Activated T-helper 17 cell treated with anti-CD3 and anti-CD28 coated beads, Interleukin-2, amount 50 U/mL, for 72 hours (primary cell): ENCODE results near the gene ADGRG6. TPM values are rescaled to one million over a fixed set of nuclear protein-coding genes. Genes with fewer than 3 reads are reported as not detected.

Experiments used
- ATAC-seq: fragments of 150-1000 bp; cut with Tn5 transposase; replicated peaks from 2 replicates; pipeline ENCODE4 v1.10.0; 2021; ENCODE audit warnings: mild to moderate bottlenecking, moderate library complexity
- H3K27ac Mint-ChIP-seq: one replicate; pipeline ENCODE4 v1.8.0; 2022; ENCODE audit warnings: mixed read lengths
- H3K27me3 Mint-ChIP-seq: one replicate; pipeline ENCODE4 v1.8.0; 2022; ENCODE audit warnings: mixed read lengths
- H3K36me3 Mint-ChIP-seq: one replicate; pipeline ENCODE4 v1.8.0; 2022; ENCODE audit warnings: low read depth, mild to moderate bottlenecking, mixed read lengths
- H3K4me1 Mint-ChIP-seq: one replicate; pipeline ENCODE4 v1.8.0; 2022; ENCODE audit warnings: mixed read lengths
- H3K4me3 Mint-ChIP-seq: one replicate; pipeline ENCODE4 v1.8.0; 2022; ENCODE audit warnings: mild to moderate bottlenecking, mixed read lengths
- H3K9me3 Mint-ChIP-seq: one replicate; pipeline ENCODE4 v1.8.0; 2022; ENCODE audit warnings: mixed read lengths
- total RNA-seq, 2 donors: library from RNA; stranded (reverse); gene quantifications; one replicate each; pipeline ENCODE4 v1.2.3, GENCODE V29; 2022

The ADGRG6 gene
- total RNA-seq, 2 donors from 2014 or later = 0.11 TPM; not detected in 1

DNA sequence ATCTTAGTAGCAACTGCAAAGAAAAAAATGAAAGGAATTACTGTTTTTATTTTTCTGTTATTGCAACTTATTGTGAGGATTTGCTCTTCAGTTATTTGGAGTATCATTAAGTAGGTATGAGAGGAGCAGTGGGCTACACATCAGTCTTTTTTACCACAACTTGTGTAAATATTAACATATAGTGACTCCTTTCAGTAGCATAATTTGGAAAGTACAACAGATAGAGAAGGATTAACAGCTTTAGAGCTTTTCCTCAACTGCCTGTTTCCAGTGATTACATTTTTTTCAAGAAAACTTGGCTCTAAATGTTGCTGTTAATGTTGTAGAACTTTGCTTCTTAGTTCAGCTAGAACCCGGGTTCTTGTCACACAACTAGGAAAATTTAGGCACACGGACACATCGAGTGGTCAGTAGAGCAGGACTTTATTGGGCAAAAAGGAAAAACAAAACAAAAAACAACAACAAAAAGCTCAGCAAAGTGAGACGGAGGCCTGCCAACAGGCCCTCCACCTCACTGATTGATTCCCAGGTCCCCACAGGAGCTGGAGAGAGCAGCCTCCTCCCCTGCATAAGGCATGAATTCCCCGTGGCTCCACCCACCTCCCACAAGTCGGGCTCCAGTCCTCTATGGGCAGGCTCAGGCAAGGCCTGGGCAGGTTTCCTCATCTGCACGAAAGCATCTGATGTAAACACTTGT, 75.1 kb downstream of the ADGRG6 start:
- peaks cover 8% of the 10 kb centered on the region for H3K27me3 Mint-ChIP-seq
- no peaks in the 10 kb centered on the region for H3K36me3 Mint-ChIP-seq
- H3K4me3 Mint-ChIP-seq = no peak overlapping the region
- H3K9me3 Mint-ChIP-seq = no peaks in the 10 kb centered on the region
- no peaks in the 10 kb centered on the region for H3K4me1 Mint-ChIP-seq
- no peak for ATAC-seq
- no peak overlapping the region for H3K27ac Mint-ChIP-seq

GRCh38 chr6:142377497-142377848, 75.7 kb downstream of the ADGRG6 start:
- Mint-ChIP-seq H3K27ac (no peak overlapping the region), H3K4me1 (no peaks in the 10 kb centered on the region), H3K36me3 (no peaks in the 10 kb centered on the region), H3K4me3 (no peak overlapping the region), H3K9me3 (no peaks in the 10 kb centered on the region), H3K27me3 (peaks cover 8% of the 10 kb centered on the region)
- no peak for ATAC-seq

DNA sequence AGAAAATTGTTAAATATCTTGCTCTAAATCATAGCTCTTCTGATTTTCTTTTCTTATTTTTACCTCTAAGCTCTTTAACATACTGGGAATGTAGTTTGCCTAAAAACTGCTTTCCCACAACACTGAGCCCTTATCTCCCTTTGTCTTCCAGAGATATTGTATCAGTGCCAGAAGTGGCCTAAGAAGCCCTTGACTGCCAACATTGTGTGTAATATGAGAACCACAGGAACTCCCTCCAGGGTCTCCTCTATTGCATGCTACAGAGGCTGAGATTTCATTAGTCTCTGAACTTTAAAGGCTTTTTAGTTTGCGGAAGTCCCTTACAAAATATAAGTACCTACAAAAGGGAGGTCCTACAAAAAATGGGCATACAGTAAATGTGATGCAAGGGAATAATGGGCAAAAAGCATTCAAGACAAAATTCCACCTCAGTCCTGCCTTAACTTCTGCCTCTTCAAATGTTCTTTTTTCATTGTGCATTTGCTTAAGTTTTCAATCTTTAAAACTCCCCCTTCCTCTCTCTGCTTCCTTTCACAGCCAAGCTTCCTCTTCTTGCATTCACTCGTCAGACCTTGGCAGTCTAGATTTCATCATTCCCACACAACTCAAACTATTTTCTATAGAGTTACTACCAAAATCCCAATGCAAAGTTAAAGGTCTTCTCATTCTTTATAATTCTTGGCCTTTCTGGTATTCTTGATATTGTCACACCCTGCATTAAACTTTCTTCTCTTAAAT, 76.5 kb downstream of the ADGRG6 start:
- Mint-ChIP-seq H3K9me3 (no peaks in the 10 kb centered on the region), H3K4me3 (no peak overlapping the region), H3K27me3 (peaks cover 8% of the 10 kb centered on the region), H3K27ac (no peak overlapping the region), H3K36me3 (no peaks in the 10 kb centered on the region), H3K4me1 (no peaks in the 10 kb centered on the region)
- no peak for ATAC-seq

DNA sequence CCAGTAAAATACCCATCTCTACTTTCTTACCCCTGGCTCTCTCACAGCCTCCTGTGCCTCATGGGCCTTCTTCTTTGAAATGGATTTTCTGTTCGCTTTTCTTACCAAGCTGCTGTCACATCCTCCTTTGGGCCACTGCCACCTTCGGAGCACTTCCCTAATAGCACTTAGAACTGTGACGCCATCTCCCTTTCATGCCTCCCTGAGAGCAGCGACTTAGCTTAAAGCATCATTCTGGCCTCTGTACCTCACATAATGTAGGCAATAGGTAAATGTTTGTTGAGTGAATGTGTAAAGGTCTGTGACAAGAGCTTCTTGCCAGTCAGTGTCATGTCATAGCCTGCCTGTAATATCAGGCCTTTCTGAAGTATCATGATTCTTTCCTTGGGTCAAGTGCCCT, 78.8 kb downstream of the ADGRG6 start:
- no peaks in the 10 kb centered on the region for H3K36me3 Mint-ChIP-seq
- no peaks in the 10 kb centered on the region for H3K9me3 Mint-ChIP-seq
- no peak overlapping the region for H3K27ac Mint-ChIP-seq
- no peak overlapping the region for H3K4me3 Mint-ChIP-seq
- no peaks in the 10 kb centered on the region for H3K4me1 Mint-ChIP-seq
- peaks cover 8% of the 10 kb centered on the region for H3K27me3 Mint-ChIP-seq
- no peak for ATAC-seq

- no peak overlapping the region for H3K4me3 Mint-ChIP-seq
- H3K36me3 Mint-ChIP-seq = no peaks in the 10 kb centered on the region
- H3K27ac Mint-ChIP-seq = no peak overlapping the region
- H3K27me3 Mint-ChIP-seq = peaks cover 8% of the 10 kb centered on the region
- no peak for ATAC-seq
- no peaks in the 10 kb centered on the region for H3K4me1 Mint-ChIP-seq
- H3K9me3 Mint-ChIP-seq = no peaks in the 10 kb centered on the region
Observed at GRCh38 chr6:142381181-142381580, 79.4 kb downstream of the ADGRG6 start.

DNA sequence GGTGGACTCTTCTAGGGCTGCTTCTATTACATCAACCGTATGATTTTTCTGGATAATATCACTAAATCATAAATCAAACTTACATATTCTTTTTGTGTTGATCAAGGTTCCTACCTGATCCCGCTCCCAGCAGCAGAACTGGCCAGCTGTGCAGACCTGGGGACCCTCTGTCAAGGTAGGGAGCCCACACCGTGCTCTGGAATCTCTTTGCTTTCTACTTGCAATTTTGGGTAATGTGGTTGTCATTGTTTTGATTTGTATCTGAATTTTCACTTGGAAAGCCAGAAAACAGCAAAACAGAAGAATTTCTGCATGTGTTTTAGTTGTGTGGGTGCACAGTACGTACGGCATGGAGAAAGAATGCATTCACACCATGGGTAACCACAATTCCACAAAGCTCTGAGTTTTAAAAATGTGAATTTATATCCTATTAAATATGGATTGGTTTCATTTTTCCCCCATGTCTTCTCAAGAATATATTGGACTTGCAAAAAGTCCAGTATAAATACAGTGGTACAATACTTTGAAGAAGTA, 80.1 kb downstream of the ADGRG6 start:
- H3K36me3 Mint-ChIP-seq = no peaks in the 10 kb centered on the region
- no peak for ATAC-seq
- H3K27me3 Mint-ChIP-seq = peaks cover 8% of the 10 kb centered on the region
- no peak overlapping the region for H3K27ac Mint-ChIP-seq
- no peaks in the 10 kb centered on the region for H3K4me1 Mint-ChIP-seq
- H3K4me3 Mint-ChIP-seq = no peak overlapping the region
- H3K9me3 Mint-ChIP-seq = no peaks in the 10 kb centered on the region

GRCh38 chr6:142384519-142385254, 82.9 kb downstream of the ADGRG6 start:
- Mint-ChIP-seq H3K27ac (no peak overlapping the region), H3K4me1 (no peaks in the 10 kb centered on the region), H3K9me3 (no peaks in the 10 kb centered on the region), H3K36me3 (no peaks in the 10 kb centered on the region), H3K27me3 (peaks cover 8% of the 10 kb centered on the region), H3K4me3 (no peak overlapping the region)
- no peak for ATAC-seq

DNA sequence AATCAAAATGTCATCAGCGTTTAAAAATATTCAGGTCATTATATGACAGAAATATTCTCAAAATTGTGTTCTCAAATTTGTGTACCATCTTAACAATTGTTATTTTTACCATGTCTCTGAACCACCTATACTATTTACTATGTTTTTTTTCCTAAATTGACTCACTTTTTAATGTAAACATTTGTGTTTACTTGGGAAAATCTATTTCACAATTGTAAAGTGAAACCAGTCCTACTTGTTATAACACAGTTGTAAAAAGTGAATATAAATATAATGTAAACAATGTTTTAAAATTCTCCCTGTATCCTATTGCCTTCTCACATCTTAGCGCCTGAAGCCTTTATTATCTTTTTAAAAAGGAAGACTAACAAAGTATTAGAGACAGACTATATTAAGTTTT, 83.5 kb downstream of the ADGRG6 start:
- Mint-ChIP-seq H3K27me3 (peaks cover 5% of the 10 kb centered on the region), H3K4me1 (no peaks in the 10 kb centered on the region), H3K4me3 (no peak overlapping the region), H3K27ac (no peak overlapping the region), H3K36me3 (no peaks in the 10 kb centered on the region), H3K9me3 (no peaks in the 10 kb centered on the region)
- ATAC-seq = no peak

DNA sequence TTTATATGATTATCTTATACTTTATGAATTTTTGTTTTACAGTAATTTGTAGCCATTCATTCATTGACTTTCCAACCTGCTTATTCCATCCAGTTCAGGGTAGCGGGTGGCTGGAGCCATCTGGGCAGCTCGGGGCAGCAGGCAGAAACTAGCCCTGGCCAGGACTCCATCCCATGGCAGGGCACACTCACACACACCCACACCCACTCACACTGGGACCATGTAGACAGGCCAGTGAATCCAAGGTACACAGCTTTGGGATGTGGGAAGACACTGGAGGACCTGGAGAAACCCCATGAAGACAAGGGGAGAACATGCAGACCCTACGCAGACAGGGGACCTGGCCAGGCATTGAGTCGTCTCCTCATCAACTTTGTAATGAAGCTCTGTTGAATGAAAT, 84.8 kb downstream of the ADGRG6 start:
- Mint-ChIP-seq H3K4me1 (no peaks in the 10 kb centered on the region), H3K27me3 (no peaks in the 10 kb centered on the region), H3K27ac (no peak overlapping the region), H3K36me3 (no peaks in the 10 kb centered on the region), H3K9me3 (no peaks in the 10 kb centered on the region), H3K4me3 (no peak overlapping the region)
- ATAC-seq = no peak

DNA sequence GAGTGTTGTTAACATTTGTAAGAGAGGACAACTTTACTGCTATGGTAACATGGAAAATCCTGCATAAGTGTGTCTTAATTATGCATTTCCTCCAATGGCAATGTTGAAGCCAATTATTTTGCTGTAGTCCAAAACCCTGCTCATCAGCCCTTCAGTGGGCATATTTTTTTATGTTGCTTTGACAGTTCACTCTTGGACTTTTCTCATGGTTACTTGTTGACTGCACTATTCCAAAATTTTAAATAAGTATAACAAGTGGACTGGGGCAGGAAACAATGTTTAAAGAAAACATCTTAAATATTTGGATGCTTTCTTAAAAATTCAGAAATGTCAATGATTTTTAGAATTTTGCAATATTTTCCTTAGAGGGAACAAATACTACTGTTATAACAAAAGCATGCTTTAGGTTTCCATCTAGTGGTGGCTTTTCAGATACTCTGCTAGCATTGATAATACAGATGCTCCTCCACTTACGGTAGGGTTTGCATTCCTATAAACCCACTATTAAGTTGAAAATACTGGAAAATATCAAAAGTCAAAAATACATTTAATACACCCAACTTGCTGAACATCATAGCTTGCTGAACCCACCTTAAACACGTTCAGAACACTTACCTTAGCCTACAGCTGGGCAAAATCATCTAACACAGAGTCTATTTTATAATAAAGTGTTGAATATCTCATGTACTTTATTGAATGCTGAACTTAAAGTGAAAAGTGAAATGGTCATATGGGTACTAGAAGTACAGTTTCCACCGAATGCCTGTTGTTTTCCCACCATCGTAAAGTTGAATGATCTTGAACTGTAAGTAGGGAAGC, 86.4 kb downstream of the ADGRG6 start:
- H3K4me3 Mint-ChIP-seq = no peak overlapping the region
- H3K4me1 Mint-ChIP-seq = no peaks in the 10 kb centered on the region
- H3K27me3 Mint-ChIP-seq = peaks cover under 1% of the 10 kb centered on the region
- no peaks in the 10 kb centered on the region for H3K36me3 Mint-ChIP-seq
- H3K9me3 Mint-ChIP-seq = no peaks in the 10 kb centered on the region
- no peak overlapping the region for H3K27ac Mint-ChIP-seq
- ATAC-seq = no peak

DNA sequence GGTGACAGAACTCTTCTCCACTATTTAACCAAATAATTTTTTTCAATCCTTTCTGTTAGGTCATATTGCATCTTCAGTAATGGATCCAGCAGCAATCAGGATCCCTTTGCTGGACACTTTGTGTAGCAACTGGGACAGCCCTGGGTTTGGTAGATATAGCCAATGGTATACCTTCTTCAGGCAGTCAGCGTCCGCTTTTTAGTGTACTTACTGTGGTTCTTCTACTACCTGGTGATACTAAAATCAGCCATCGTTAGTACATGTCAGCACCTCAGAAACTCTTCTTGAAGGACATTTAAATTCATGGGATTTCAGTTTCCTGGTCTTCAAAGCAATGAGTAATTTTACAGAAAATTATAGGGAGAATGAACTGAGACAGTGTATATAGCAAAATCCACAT, 93.5 kb downstream of the ADGRG6 start:
- H3K4me3 Mint-ChIP-seq = peak overlapping the region; percentile 49
- no peaks in the 10 kb centered on the region for H3K36me3 Mint-ChIP-seq
- peaks cover 18% of the 10 kb centered on the region for H3K27me3 Mint-ChIP-seq
- H3K4me1 Mint-ChIP-seq = peaks cover 11% of the 10 kb centered on the region
- H3K27ac Mint-ChIP-seq = no peak overlapping the region
- H3K9me3 Mint-ChIP-seq = no peaks in the 10 kb centered on the region
- peak; percentile 66 for ATAC-seq

DNA sequence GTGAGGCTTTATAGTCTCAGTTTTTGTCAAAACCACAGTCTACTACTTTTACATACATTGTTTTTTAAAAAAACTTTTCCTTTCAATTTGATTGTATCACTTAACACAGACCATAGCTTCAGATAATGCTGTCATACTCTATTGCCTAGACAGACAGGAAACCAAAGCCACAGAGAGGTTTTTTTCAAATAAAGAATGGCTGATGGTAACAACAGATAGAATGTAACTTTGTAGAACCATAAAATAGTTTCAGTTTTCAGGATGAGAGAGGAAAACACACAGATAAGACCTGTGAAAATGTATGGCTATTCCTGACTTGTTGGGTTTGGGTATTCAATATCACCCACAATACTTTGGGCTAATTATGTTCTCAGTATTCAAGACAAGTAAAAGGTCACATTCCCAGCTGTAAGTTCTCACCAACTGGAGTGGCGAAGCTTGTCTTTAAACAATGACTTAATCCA, 94.0 kb downstream of the ADGRG6 start:
- Mint-ChIP-seq H3K27me3 (peaks cover 21% of the 10 kb centered on the region), H3K9me3 (no peaks in the 10 kb centered on the region), H3K36me3 (no peaks in the 10 kb centered on the region), H3K4me1 (peaks cover 11% of the 10 kb centered on the region), H3K27ac (no peak overlapping the region), H3K4me3 (peak overlapping the region; percentile 49)
- peak; percentile 95 for ATAC-seq

DNA sequence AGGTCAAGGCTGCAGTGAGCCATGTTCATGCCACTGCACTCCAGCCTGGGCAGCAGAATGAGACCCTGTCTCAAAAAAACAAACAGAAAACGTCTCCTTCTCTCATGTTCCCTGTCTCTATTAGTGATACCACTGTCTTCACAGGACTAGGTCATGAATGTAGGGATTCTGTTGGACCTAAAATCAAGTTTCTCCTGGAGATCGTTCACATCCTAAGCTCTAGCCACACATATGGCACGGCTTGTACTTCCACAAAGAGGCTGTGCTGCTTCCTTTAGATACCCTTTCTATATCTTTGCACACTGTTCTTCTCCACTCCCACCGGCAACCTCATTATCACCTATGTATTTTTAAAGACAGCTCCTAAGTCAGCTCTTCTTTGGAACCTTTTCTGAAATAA, 96.5 kb downstream of the ADGRG6 start:
- peaks cover 24% of the 10 kb centered on the region for H3K27me3 Mint-ChIP-seq
- no peak for ATAC-seq

GRCh38 chr6:142399739-142400138, 97.9 kb downstream of the ADGRG6 start:
- no peak for ATAC-seq

More for the DNA sequence above, 96.5 kb downstream of the ADGRG6 start:
- Mint-ChIP-seq H3K9me3 (no peaks in the 10 kb centered on the region), H3K36me3 (no peaks in the 10 kb centered on the region), H3K4me3 (no peak overlapping the region), H3K4me1 (peaks cover 11% of the 10 kb centered on the region), H3K27ac (no peak overlapping the region)

More at GRCh38 chr6:142399739-142400138, 97.9 kb downstream of the ADGRG6 start:
- H3K27me3 Mint-ChIP-seq = peaks cover 19% of the 10 kb centered on the region
- H3K9me3 Mint-ChIP-seq = no peaks in the 10 kb centered on the region
- H3K4me1 Mint-ChIP-seq = peaks cover 11% of the 10 kb centered on the region
- no peak overlapping the region for H3K27ac Mint-ChIP-seq
- H3K4me3 Mint-ChIP-seq = no peak overlapping the region
- H3K36me3 Mint-ChIP-seq = no peaks in the 10 kb centered on the region
